ENCODE results near the gene CEP290.

- TF ChIP-seq CTCF (IDR thresholded peaks at IDR 0.05; ENCODE audit: low read depth, low read length) = no peak
- no peak for TF ChIP-seq EZH2phosphoT487 (IDR thresholded peaks at IDR 0.05; ENCODE audit: low read depth)
These were observed 115.7 kb downstream of the CEP290 start for GRCh38 chr12:88026196-88026595.
